ENCODE results near the gene CIAO2A.

The CIAO2A gene

GRCh38 chr15:64022571-64022970, 71.1 kb downstream of the CIAO2A start:
- DNase-seq, result no peak
- 95% methylated on average over 4 of the region's 6 CpGs for WGBS (ENCODE audit: insufficient coverage)
- CTCF ChIA-PET, result interaction anchor here (0.9 to 3.1 kb wide), 9 partner anchors 8 to 77 kb away, joined by 3 to 8 read pairs (median 3); no protein-coding TSS in a partner anchor
- H3K27ac ChIP-seq (ENCODE audit: insufficient read depth in 1 of 2, low read depth in 1 of 2, low read length in 2 of 2, poor library complexity in 1 of 2, severe bottlenecking in 2 of 2), result no peak overlapping the region
- H3K27me3 ChIP-seq (replicated peaks in 2 of 5; ENCODE audit: control insufficient read depth in 4 of 5, insufficient read depth in 5 of 5, low read length in 4 of 5), result no peaks in the 10 kb centered on the region
- H3K4me3 ChIP-seq (ENCODE audit: control insufficient read depth in 1 of 7, extremely low read depth in 1 of 7, insufficient read depth in 4 of 7, low read depth in 2 of 7, low read length in 6 of 7), result no peak overlapping the region
- no peaks in the 10 kb centered on the region for H3K36me3 ChIP-seq (ENCODE audit: control insufficient read depth in 4 of 4, insufficient read depth in 4 of 4, low read length in 3 of 4)
- POLR2A ChIA-PET, result no interaction called here
- peaks cover 0 to 10% (median 1%) of the 10 kb centered on the region in 4 experiments for H3K4me1 ChIP-seq (ENCODE audit: control extremely low read depth in 1 of 4, control insufficient read depth in 4 of 4, insufficient read depth in 4 of 4, low read length in 3 of 4)
- peaks cover 0 to 14% (median 5%) of the 10 kb centered on the region in 5 experiments for H3K9me3 ChIP-seq (ENCODE audit: control extremely low read depth in 1 of 5, control insufficient read depth in 4 of 5, insufficient read depth in 2 of 5, low read depth in 1 of 5, low read length in 4 of 5)
